NCI-H187 (cell line): ENCODE measurements around the gene MICALL1.

Experiments
- DNase-seq, 2 experiments: peaks; one replicate each; lab custom pipeline; 2025; lab: John Stamatoyannopoulos, UW

Gene MICALL1

GRCh38 chr22:37982151-37982785 lies 76.2 kb downstream of the MICALL1 start:
- DNase-seq = no peak

GRCh38 chr22:37982938-37983859 lies 77.1 kb downstream of the MICALL1 start:
- DNase-seq = no peak

GRCh38 chr22:37983860-37984791 lies 78.0 kb downstream of the MICALL1 start, which contains the start of gene SOX10:
TSS of gene SOX10 (minus strand) at chr22:37984555. CDS start at chr22:37983784, 771 bp downstream.
- DNase-seq = no peak

- no peak for DNase-seq
These were observed 79.0 kb downstream of the MICALL1 start for GRCh38 chr22:37985050-37985585.

- DNase-seq = no peak
These were observed 79.7 kb downstream of the MICALL1 start for GRCh38 chr22:37985751-37986281.

- DNase-seq = no peak
These were observed 80.3 kb downstream of the MICALL1 start for GRCh38 chr22:37986371-37986770.

GRCh38 chr22:37989146-37990045 lies 83.3 kb downstream of the MICALL1 start:
- no peak for DNase-seq

GRCh38 chr22:37990301-37990700 lies 84.2 kb downstream of the MICALL1 start:
- no peak for DNase-seq

- DNase-seq = no peak
These were observed 84.8 kb downstream of the MICALL1 start for GRCh38 chr22:37990862-37991261.

GRCh38 chr22:37991731-37992442 lies 85.8 kb downstream of the MICALL1 start:
- no peak for DNase-seq
